Pulmonary artery endothelial cell (primary cell): ENCODE results near the gene CORO7. TPM values are rescaled to one million over a fixed set of nuclear protein-coding genes. Genes with fewer than 3 reads are reported as not detected.
A peak's percentile ranks its signal among the peaks of the same experiment; 100 is the strongest.
"Not testable (repeated sequence)": the region's sequence is repeated elsewhere in the genome, so short reads cannot be mapped to it uniquely, and the experiment has no call there.

Experiments used
- DNase-seq: peaks from one replicate; pipeline ENCODE4 v3.0.0-alpha.2; 2011; ENCODE audit warnings: low read depth, low spot score
- total RNA-seq: library from RNA; depleted of rRNA; stranded (reverse); fragments of >200 nt; gene quantifications from 2 replicates; pipeline ENCODE4 v1.2.3, GENCODE V29; 2014

CORO7 gene
- total RNA-seq, 1 donor from 2014 or later = 42.4 TPM

DNA sequence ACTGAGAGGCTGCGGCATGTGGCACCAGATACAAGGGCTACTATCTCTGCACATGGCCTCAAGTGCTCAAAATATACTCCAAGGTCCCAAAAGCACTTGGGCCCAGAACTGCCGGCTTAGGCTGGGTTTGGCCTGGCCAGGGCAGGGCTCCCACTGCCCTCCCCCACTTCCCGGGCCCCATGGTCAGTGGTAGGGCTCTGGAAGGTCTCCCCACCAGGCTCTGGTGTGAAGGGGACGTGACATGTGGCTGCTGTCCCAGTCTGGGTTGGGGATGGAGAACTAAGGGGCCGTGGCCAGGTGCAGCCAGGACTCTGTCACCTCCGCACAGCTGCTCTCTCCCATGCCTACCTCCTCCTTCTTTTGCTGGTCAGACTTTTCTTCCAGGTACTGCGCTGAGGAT lies 59.6 kb downstream of the CORO7 start:
- DNase-seq = no peak

DNA sequence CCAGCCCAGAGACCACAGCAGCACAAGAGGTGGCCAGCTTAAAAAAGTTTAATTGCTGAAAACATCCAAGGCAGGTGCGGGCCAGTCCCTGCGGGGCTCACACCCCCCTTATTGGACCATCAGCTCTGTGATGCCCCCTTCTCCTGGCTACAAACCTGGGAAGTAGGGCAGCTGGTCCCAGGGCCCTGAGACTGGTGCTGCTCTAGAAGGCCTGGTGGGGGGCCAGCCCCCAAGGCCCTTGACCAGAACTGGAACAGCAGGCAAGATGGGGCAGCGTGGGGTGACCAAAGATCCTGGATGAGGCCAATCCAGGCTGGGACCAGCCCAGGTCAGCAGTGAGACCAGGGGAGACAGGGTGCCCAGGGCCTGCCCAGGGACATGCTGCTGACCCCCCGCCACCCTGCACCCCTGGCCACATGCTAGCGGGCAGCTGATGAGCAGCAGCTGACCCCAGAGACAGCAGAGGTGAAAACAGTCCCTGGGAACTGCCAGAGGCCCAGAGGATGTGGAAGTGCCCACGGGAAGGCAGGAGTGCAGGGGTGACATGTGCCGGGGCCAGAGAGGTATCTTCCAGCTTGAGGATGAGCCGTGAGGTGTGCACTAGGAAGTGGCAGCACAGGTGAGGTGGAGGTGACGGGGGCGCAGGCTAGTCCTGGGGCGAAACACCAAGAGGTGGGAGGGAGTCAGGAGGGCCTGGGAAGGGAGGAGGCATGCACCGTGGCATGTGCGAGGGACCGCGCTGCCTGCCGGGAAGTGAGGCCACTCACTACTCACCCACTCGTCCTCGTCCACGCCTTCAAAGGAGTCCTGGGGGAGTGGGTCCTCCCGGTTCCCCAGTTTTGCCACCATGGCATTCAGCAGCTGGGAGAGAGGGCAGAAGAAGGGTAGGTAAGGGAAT lies 61.6 kb downstream of the CORO7 start:
- no peak for DNase-seq

DNA sequence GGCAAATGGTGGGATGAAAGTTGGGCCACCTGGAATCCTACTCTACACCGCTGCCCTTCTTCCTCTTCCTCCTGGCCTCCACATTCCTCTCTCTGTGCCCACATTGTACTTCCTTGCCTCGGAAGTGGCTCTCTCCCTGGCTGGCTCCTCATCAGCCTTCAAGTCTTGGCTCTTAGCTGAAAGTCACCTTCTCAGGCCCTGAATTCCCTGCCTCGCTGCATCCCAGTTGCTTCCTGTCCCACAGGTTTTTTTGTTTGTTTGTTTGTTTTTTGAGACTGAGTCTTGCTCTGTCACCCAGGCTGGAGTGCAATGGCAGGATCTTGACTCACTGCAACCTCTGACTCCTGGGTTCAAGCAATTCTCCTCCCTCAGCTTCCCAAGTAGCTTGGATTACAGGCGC lies 62.7 kb downstream of the CORO7 start:
- no peak for DNase-seq

- no peak for DNase-seq
These were observed 63.6 kb downstream of the CORO7 start for GRCh38 chr16:4352843-4353242.

GRCh38 chr16:4351880-4352279 lies 64.5 kb downstream of the CORO7 start:
- no peak for DNase-seq

GRCh38 chr16:4350787-4351659 lies 65.4 kb downstream of the CORO7 start, which contains the start of gene PAM16:
Gene PAM16, minus strand, starts transcription at chr16:4351321. Its CDS starts 87 bp downstream, at chr16:4351234.
- peak; percentile 69 for DNase-seq

DNA sequence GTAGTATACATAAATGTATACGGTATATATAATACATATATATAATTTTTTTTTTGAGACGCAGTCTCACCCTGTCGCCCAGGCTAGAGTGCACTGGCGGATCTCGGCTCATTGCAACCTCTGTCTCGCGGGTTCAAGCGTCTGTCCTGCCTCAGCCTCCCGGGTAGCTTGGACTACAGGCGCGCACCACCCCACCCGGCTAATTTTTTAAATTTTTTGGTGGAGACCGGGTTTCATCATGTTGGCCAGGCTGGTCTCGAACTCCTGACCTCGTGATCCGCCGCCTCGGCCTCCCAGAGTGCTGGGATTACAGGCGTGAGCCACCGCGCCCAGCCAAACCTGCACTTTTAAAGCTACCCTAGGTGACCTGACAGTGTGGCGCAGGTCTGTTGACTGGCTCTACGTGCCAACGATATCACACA lies 66.0 kb downstream of the CORO7 start:
- DNase-seq = no peak

DNA sequence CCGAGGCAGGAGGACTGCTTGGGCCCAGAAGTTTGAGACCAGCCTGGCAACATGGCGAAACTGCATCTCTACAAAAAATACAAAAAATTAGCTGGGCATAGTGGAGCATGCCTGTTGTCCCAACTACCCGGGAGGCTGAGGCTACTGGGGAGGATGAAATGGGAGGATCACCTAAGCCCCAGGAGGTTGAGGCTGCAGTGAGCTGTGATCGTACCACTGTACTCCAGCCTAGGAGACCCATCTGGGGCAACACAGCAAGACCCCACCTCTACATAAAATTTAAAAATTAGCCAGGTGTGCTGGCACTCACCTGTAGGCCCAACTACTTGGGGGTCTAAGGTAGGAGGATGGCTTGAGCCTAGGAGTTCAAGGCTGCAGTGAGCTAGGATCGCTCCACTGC lies 67.1 kb downstream of the CORO7 start:
- DNase-seq = no peak

GRCh38 chr16:4347765-4348509 lies 68.5 kb downstream of the CORO7 start:
- no peak for DNase-seq

DNA sequence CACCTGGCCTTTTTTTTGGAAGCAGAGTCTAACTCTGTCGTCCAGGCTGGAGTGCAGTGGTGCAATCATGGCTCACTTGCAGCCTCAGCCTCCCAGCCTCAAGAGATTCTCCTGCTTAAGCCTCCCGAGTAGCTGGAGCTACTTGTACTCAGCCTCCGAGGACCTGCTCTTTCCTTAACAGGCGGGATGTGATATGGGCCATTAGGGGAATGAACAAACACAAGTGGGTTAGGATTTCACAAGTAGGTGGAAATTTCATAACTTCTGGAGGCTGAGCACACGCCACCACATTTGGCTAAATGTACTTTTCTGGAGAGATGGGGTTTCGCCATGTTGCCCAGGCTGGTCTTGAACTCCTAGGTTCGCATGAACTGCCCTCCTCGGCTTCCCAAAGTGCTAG lies 69.4 kb downstream of the CORO7 start:
- DNase-seq = no peak

GRCh38 chr16:4345836-4346781 lies 70.3 kb downstream of the CORO7 start:
- no peak for DNase-seq

DNA sequence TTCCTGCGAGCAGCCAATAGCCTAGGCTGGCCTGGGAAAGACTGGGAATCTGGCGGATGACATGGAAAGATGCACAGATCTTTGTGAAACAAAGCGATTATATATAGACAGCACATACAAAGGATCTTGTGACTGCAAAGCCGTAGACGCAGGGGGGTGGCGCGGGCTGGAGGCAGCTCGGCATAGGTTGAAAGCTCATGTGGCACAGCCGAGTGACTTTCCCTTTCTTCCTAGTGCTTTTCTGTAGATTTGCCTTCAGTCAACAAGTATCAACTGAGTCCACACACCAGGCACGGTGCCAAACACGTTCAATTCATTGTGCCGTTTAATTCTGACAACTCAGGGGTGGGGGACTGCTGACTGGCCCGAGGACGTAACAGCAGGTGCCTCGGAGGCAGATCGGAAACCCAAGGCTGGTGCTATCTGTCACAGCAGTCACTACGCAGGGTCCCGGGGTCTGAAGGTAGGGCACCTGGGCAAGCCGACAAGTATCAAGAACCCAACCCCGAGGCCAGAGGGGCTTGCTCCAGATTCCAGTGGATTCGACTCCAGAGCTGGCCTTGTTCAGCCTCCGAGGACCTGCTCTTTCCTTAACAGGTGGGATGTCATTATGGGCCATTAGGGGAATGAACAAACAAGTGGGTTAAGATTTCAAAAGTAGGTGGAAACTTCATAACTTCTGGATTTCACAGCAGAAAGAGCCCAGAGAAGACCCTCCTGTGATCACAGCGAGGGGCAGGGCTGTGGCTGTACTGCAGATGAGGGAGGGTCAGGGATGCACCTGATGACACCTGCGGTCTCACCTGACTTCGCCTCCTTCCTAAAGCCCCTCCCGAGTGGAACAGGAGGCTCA lies 71.2 kb downstream of the CORO7 start:
- no peak for DNase-seq

GRCh38 chr16:4344300-4344982 lies 72.0 kb downstream of the CORO7 start:
- DNase-seq = not testable (repeated sequence)

- no peak for DNase-seq
These were observed 73.3 kb downstream of the CORO7 start for GRCh38 chr16:4342866-4343744.

DNA sequence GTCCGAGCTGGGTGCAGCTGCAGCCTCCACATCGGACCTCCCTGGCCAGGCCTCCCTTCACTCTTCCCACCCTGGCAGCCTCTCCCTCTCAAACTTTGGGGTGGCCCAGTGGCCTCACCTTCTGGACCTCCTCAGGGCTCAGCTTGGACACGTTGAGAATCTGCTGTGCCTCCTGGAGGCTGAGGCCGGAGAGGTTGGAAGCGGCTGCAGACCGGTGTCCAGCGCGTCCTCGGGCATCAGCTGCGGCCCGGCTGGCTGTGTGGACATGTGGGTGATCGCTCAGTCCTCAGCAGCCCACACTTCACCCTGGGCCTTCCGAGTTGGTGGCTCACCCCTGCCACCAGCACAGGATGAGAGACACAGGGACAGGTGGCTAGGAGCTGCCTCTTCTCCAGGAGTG lies 75.1 kb downstream of the CORO7 start:
- DNase-seq = no peak

- no peak for DNase-seq
These were observed 76.0 kb downstream of the CORO7 start for GRCh38 chr16:4340443-4340842.

DNA sequence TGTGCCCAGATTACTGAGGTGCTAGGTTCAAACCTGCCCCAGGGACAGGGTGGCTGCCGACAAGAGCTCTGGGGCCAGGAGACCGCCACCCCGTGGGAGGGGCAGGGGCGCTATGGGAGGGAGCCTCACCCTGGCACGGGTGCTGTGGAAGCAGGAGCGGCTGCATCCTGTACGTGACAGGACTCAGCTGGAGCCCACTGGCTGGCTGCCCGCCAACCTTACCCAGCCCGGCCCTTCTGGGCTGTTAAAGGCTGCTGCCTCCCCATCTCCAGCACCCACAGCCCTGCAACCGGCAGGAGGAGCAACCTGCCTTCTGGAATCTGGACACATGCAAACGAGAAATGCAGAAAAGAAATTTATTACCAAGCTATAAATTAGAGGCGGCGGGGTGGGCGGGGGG lies 76.5 kb downstream of the CORO7 start:
- peak; percentile 27 for DNase-seq

- no peak for DNase-seq
These were observed 76.9 kb downstream of the CORO7 start for GRCh38 chr16:4339455-4339854.
